Hepatocyte (in vitro differentiated cells): ENCODE results near the gene CDK14. TPM values are rescaled to one million over a fixed set of nuclear protein-coding genes. Genes with fewer than 3 reads are reported as not detected.

ENCODE experiments used
- DNase-seq: peaks from one replicate; pipeline ENCODE4 v3.0.0-alpha.2; 2016; ENCODE audit warnings: low spot score
- H2AFZ ChIP-seq: fragments of 200-600 bp; sonication (generic); 2 replicates; pipeline ENCODE4 v1.6.0; 2016; ENCODE audit warnings: antibody characterized with exemption, mild to moderate bottlenecking
- H3K27ac ChIP-seq: fragments of 200-600 bp; sonication (generic); 2 replicates; pipeline ENCODE4 v1.5.1; 2016; ENCODE audit warnings: mild to moderate bottlenecking
- H3K27me3 ChIP-seq: fragments of 200-600 bp; sonication (generic); 2 replicates; pipeline ENCODE4 v1.6.1; 2016
- H3K36me3 ChIP-seq: fragments of 200-600 bp; sonication (generic); replicated peaks from 2 replicates; pipeline ENCODE4 v1.5.1; 2016; ENCODE audit warnings: low read depth; ENCODE audit not compliant: insufficient read depth
- H3K4me1 ChIP-seq: fragments of 200-600 bp; sonication (generic); 2 replicates; pipeline ENCODE4 v1.5.1; 2016; ENCODE audit warnings: mild to moderate bottlenecking, moderate library complexity; ENCODE audit not compliant: insufficient read depth
- H3K4me2 ChIP-seq: fragments of 200-600 bp; sonication (generic); 2 replicates; pipeline ENCODE4 v1.6.0; 2016
- H3K4me3 ChIP-seq: fragments of 200-600 bp; sonication (generic); 2 replicates; pipeline ENCODE4 v1.5.1; 2016; ENCODE audit warnings: mild to moderate bottlenecking
- H3K79me2 ChIP-seq: fragments of 200-600 bp; sonication (generic); 2 replicates; pipeline ENCODE4 v1.6.0; 2017; ENCODE audit warnings: mild to moderate bottlenecking
- H3K9me2 ChIP-seq: fragments of 200-600 bp; sonication (generic); replicated peaks from 2 replicates; pipeline ENCODE4 v1.6.0; 2017; ENCODE audit warnings: mild to moderate bottlenecking; ENCODE audit not compliant: insufficient read depth
- H3K9me3 ChIP-seq: fragments of 200-600 bp; sonication (generic); 2 replicates; pipeline ENCODE4 v1.5.1; 2016; ENCODE audit warnings: low read depth, mild to moderate bottlenecking
- H4K20me1 ChIP-seq: fragments of 200-600 bp; sonication (generic); 2 replicates; pipeline ENCODE4 v1.6.0; 2016; ENCODE audit warnings: mild to moderate bottlenecking; ENCODE audit not compliant: insufficient read depth, poor library complexity, severe bottlenecking
- EZH2 ChIP-seq: fragments of 200-600 bp; sonication (generic); IDR thresholded peaks from 2 replicates; pipeline ENCODE4 v1.6.1; 2016; ENCODE audit warnings: antibody characterized with exemption, mild to moderate bottlenecking, borderline replicate concordance
- EZH2phosphoT487 ChIP-seq: fragments of 200-600 bp; sonication (generic); IDR thresholded peaks from one replicate; pipeline ENCODE4 v1.6.1; 2018; ENCODE audit warnings: antibody characterized with exemption, mild to moderate bottlenecking, low read depth, moderate library complexity; ENCODE audit not compliant: unreplicated experiment, severe bottlenecking
- WGBS: methylation state at CpG from one replicate; pipeline ENCODE4 v1.1.6; 2016; ENCODE audit warnings: low lambda C conversion rate; ENCODE audit errors: missing lambda C conversion rate; 5-methylcytosine and 5-hydroxymethylcytosine counted together
- polyA plus RNA-seq: library from polyadenylated mRNA; unstranded; fragments of >200 nt; fragmentation: Nextera tagmentation; extraction: Ambion mirVana; gene quantifications from 2 replicates; pipeline ENCODE4 v1.2.1, GENCODE V29; 2016
- total RNA-seq: library from RNA; depleted of rRNA; stranded (reverse); fragments of >200 nt; gene quantifications from 2 replicates; pipeline ENCODE4 v1.2.3, GENCODE V29; 2014
- TF ChIP-seq, protein P1 (sequence below): fragments of 200-600 bp; sonication (generic); IDR thresholded peaks from 2 replicates; pipeline ENCODE4 v1.5.1; 2016; ENCODE audit warnings: antibody characterized with exemption, mild to moderate bottlenecking; ENCODE audit not compliant: poor library complexity

CDK14 gene
- total and polyA plus RNA-seq, 2 experiments from 2014 or later, result 8.6 to 23.5 TPM

DNA sequence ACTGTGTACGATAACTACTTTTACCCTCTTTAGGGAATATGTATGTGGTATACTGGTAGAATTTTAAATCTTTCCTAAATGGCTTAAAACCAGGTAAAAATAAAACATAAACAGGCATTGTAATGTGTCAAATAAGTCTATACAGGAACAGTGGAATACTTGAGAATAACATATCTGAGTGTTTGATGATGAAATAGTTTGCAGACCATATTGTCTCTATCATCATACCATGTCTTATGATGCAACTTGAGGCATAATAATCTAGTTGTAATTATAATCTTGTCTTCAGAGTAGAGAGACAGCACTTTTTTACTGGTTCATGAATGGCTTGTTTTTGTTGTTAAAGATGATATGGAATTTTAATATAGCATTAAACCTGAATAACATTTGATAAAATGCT lies 293.5 kb downstream of the CDK14 start:
- no peak overlapping the region for H3K4me3 ChIP-seq
- no peaks in the 10 kb centered on the region for H3K36me3 ChIP-seq
- DNase-seq, result no peak
- no peaks in the 10 kb centered on the region for H3K9me2 ChIP-seq
- H2AFZ ChIP-seq, result no peak overlapping the region
- 97% methylated on average over 1 of the region's 1 CpG for WGBS
- H3K4me1 ChIP-seq, result no peaks in the 10 kb centered on the region
- no peaks in the 10 kb centered on the region for H3K9me3 ChIP-seq
- TF ChIP-seq EZH2 (no peak), EZH2phosphoT487 (no peak)
- TF ChIP-seq, protein P1, sequence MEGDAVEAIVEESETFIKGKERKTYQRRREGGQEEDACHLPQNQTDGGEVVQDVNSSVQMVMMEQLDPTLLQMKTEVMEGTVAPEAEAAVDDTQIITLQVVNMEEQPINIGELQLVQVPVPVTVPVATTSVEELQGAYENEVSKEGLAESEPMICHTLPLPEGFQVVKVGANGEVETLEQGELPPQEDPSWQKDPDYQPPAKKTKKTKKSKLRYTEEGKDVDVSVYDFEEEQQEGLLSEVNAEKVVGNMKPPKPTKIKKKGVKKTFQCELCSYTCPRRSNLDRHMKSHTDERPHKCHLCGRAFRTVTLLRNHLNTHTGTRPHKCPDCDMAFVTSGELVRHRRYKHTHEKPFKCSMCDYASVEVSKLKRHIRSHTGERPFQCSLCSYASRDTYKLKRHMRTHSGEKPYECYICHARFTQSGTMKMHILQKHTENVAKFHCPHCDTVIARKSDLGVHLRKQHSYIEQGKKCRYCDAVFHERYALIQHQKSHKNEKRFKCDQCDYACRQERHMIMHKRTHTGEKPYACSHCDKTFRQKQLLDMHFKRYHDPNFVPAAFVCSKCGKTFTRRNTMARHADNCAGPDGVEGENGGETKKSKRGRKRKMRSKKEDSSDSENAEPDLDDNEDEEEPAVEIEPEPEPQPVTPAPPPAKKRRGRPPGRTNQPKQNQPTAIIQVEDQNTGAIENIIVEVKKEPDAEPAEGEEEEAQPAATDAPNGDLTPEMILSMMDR, result no peak
- no peaks in the 10 kb centered on the region for H3K79me2 ChIP-seq
- no peak overlapping the region for H3K27ac ChIP-seq
- no peaks in the 10 kb centered on the region for H4K20me1 ChIP-seq
- no peak overlapping the region for H3K4me2 ChIP-seq
- H3K27me3 ChIP-seq, result no peaks in the 10 kb centered on the region

DNA sequence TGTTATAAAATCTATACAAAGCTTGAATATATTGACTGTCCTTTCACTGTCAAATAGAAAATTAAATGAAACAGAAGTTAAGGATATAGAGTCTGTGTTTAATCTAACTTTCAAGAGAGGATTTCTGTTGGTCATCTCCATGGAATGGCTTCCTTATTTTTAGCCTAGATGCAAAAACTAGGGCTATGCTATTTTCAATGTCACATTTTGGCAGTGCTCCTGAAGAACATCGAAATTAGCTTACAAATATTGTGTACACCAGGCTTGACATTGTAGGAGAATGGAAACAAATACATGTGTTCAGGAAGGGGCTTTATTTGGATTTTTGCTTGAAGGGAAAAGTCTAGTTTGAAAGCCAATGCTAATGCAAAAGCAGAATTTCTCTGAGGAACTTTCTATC lies 295.4 kb downstream of the CDK14 start:
- no peak overlapping the region for H3K27ac ChIP-seq
- no peak overlapping the region for H2AFZ ChIP-seq
- WGBS, result 94% methylated on average over 1 of the region's 1 CpG
- no peak for DNase-seq
- no peaks in the 10 kb centered on the region for H3K9me2 ChIP-seq
- H3K36me3 ChIP-seq, result no peaks in the 10 kb centered on the region
- no peaks in the 10 kb centered on the region for H4K20me1 ChIP-seq
- TF ChIP-seq, protein P1, result no peak
- TF ChIP-seq EZH2 (no peak), EZH2phosphoT487 (no peak)
- no peaks in the 10 kb centered on the region for H3K9me3 ChIP-seq
- H3K4me3 ChIP-seq, result no peak overlapping the region
- H3K79me2 ChIP-seq, result no peaks in the 10 kb centered on the region
- no peaks in the 10 kb centered on the region for H3K27me3 ChIP-seq
- H3K4me2 ChIP-seq, result no peak overlapping the region
- no peaks in the 10 kb centered on the region for H3K4me1 ChIP-seq

DNA sequence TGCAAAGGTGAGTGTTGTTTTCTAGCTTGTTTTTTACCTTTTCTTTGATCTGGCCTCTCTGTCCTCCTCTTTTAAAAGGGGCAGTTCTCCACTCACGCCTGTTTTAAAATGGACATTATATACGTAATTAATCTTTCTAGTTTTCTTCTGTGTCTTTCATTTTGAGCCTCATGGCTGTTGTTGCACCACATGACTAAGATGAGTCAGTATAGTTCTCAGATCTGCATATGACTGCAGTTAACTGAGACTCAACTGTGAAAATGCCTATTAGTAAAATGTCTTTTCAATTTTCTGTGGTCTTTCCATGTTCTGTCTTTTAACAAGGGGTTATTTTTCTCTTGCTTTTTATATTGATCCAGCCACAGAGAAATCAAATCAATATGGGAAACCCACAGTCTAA lies 296.1 kb downstream of the CDK14 start:
- 97% methylated on average over 2 of the region's 2 CpGs for WGBS
- TF ChIP-seq EZH2 (no peak), EZH2phosphoT487 (no peak)
- TF ChIP-seq, protein P1, result no peak

DNA sequence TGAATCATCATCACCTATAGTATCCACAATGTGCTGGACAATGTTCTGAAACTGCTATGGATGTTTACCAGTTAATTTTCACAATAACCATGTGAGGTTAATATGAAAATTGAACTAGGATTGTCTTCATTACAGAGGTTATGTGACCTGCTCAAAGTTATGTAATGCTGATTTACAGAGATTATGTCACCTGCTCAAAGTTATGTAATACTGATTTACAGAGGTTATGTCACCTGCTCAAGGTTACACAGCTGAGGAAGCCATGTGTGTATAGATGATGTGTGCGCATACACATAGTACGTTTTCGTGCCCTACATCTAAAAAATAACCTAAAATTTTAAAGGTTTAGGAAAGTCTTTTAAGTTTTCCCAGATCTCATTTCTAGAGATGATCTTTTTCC lies 298.0 kb downstream of the CDK14 start:
- Histone ChIP-seq H4K20me1 (no peaks in the 10 kb centered on the region), H3K27ac (no peak overlapping the region), H3K4me1 (no peaks in the 10 kb centered on the region), H3K9me2 (no peaks in the 10 kb centered on the region), H3K4me2 (no peak overlapping the region), H3K36me3 (no peaks in the 10 kb centered on the region), H3K79me2 (no peaks in the 10 kb centered on the region), H3K27me3 (no peaks in the 10 kb centered on the region), H2AFZ (no peak overlapping the region), H3K4me3 (no peak overlapping the region), H3K9me3 (no peaks in the 10 kb centered on the region)
- no peak for DNase-seq
- TF ChIP-seq EZH2 (no peak), EZH2phosphoT487 (no peak)
- TF ChIP-seq, protein P1, result no peak
- WGBS, result 97% methylated on average over 3 of the region's 3 CpGs

More for the DNA sequence above, 296.1 kb downstream of the CDK14 start:
- DNase-seq, result no peak
- Histone ChIP-seq H2AFZ (no peak overlapping the region), H3K4me3 (no peak overlapping the region), H3K27me3 (no peaks in the 10 kb centered on the region), H3K9me3 (no peaks in the 10 kb centered on the region), H3K79me2 (no peaks in the 10 kb centered on the region), H4K20me1 (no peaks in the 10 kb centered on the region), H3K4me1 (no peaks in the 10 kb centered on the region), H3K36me3 (no peaks in the 10 kb centered on the region), H3K9me2 (no peaks in the 10 kb centered on the region), H3K27ac (no peak overlapping the region), H3K4me2 (no peak overlapping the region)
